ENCODE results near the gene SOX8. TPM values are rescaled to one million over a fixed set of nuclear protein-coding genes. Genes with fewer than 3 reads are reported as not detected.
A peak's percentile ranks its signal among the peaks of the same experiment; 100 is the strongest.

The SOX8 gene
- total RNA-seq, 1 experiment from 2014 or later, result 0.47 TPM

GRCh38 chr16:962901-963814 is 18.4 kb upstream of the SOX8 start:
- POLR2A ChIA-PET (ENCODE audit: unreplicated experiment), result interaction anchor here (0.6 kb wide), 1 partner anchor 22 kb away, joined by 3 read pairs; no protein-coding TSS in a partner anchor
- Histone ChIP-seq H3K36me3 (ENCODE audit: low read depth, low read length) (no peaks in the 10 kb centered on the region; the same call in 1 of the 2 replicates), H3F3A (ENCODE audit: low read length, unreplicated experiment) (peaks cover 4% of the 10 kb centered on the region), H3K9ac (ENCODE audit: low read length) (peak overlapping the region; percentile 62), H3K4me1 (ENCODE audit: insufficient read depth, low read length) (peaks cover 17% of the 10 kb centered on the region), H3K27ac (ENCODE audit: low read length) (peak overlapping the region; percentile 83), H3K4me2 (ENCODE audit: low read length) (peak overlapping the region; percentile 87), H4K20me1 (ENCODE audit: low read length) (no peaks in the 10 kb centered on the region), H3K79me2 (ENCODE audit: low read length) (peaks cover 14% of the 10 kb centered on the region; the same call in 1 of the 2 replicates), H3K27me3 (ENCODE audit: low read length) (no peaks in the 10 kb centered on the region), H3K9me2 (replicated peaks; ENCODE audit: low read length) (no peaks in the 10 kb centered on the region), H3K4me3 (ENCODE audit: low read length) (peak overlapping the region; percentile 69), H3K9me3 (ENCODE audit: low read length) (no peaks in the 10 kb centered on the region), H2AFZ (ENCODE audit: low read length) (no peak overlapping the region)
- TF ChIP-seq CTCF (conservative IDR thresholded peaks at IDR 0.05; ENCODE audit: low read depth, low read length) (no peak), EZH2 (IDR thresholded peaks at IDR 0.05; ENCODE audit: low read length, unreplicated experiment) (no peak), EZH2phosphoT487 (IDR thresholded peaks at IDR 0.05; ENCODE audit: borderline replicate concordance, low read length) (no peak)
- ATAC-seq (no peak), DNase-seq (no peak)
- CTCF ChIA-PET, result no interaction called here
- intact Hi-C loops (cut with micrococcal nuclease), result no loop called here
- no TSS peak for BruUV-seq (replicated peaks)

GRCh38 chr16:963913-964312 is 17.7 kb upstream of the SOX8 start:
- CTCF ChIA-PET, result interaction anchor here (0.7 kb wide), 1 partner anchor 79 kb away, joined by 3 read pairs; no protein-coding TSS in a partner anchor

More at GRCh38 chr16:963913-964312, 17.7 kb upstream of the SOX8 start:
- BruUV-seq (replicated peaks), result no TSS peak
- H3K27ac ChIP-seq (ENCODE audit: low read length), result peak overlapping the region; percentile 83
- TF ChIP-seq EZH2phosphoT487 (IDR thresholded peaks at IDR 0.05; ENCODE audit: borderline replicate concordance, low read length) (no peak), EZH2 (IDR thresholded peaks at IDR 0.05; ENCODE audit: low read length, unreplicated experiment) (no peak), CTCF (conservative IDR thresholded peaks at IDR 0.05; ENCODE audit: low read depth, low read length) (no peak)
- H3K9me2 ChIP-seq (replicated peaks; ENCODE audit: low read length), result no peaks in the 10 kb centered on the region
- intact Hi-C loops (cut with micrococcal nuclease), result no loop called here
- H3K36me3 ChIP-seq (ENCODE audit: low read depth, low read length), result no peaks in the 10 kb centered on the region; the same call in none of the 2 replicates
- peaks cover 20% of the 10 kb centered on the region; the same call in 1 of the 2 replicates for H3K79me2 ChIP-seq (ENCODE audit: low read length)
- peak overlapping the region; percentile 62 for H3K9ac ChIP-seq (ENCODE audit: low read length)
- ATAC-seq (peak; percentile 10; the same call in 1 of the 2 replicates), DNase-seq (peak; percentile 7)
- H3F3A ChIP-seq (ENCODE audit: low read length, unreplicated experiment), result peaks cover 4% of the 10 kb centered on the region
- H4K20me1 ChIP-seq (ENCODE audit: low read length), result no peaks in the 10 kb centered on the region
- POLR2A ChIA-PET (ENCODE audit: unreplicated experiment), result interaction anchor here (0.6 to 0.7 kb wide), 2 partner anchors 23 to 37 kb away, joined by 3 read pairs; no protein-coding TSS in a partner anchor
- H3K4me1 ChIP-seq (ENCODE audit: insufficient read depth, low read length), result peaks cover 17% of the 10 kb centered on the region
- no peaks in the 10 kb centered on the region for H3K9me3 ChIP-seq (ENCODE audit: low read length)
- H3K4me2 ChIP-seq (ENCODE audit: low read length), result peak overlapping the region; percentile 87
- H2AFZ ChIP-seq (ENCODE audit: low read length), result peak overlapping the region; percentile 60; the same call in 1 of the 2 replicates
- H3K27me3 ChIP-seq (ENCODE audit: low read length), result no peaks in the 10 kb centered on the region
- H3K4me3 ChIP-seq (ENCODE audit: low read length), result peak overlapping the region; percentile 69

All from PC-3 (cell line).